GM11168 (cell line): Measurements from ENCODE around the gene C11orf98.
"Not testable (repeated sequence)": the region's sequence is repeated elsewhere in the genome, so short reads cannot be mapped to it uniquely, and the experiment has no call there.

Experiments used
- in situ Hi-C: fragments of 300-500 bp; cut with MboI; formaldehyde crosslinking; loops from one replicate; pipeline ENCODE4 v1.12.0; 2022; ENCODE audit warnings: low sequenced_read_pairs; ENCODE audit not compliant: unreplicated experiment

The C11orf98 gene

GRCh38 chr11:62665075-62665598 lies at the start of gene C11orf98, which contains the start of gene CSKMT:
Gene C11orf98, minus strand, starts transcription at chr11:62665210. Its CDS starts 41 bp downstream, at chr11:62665169.
Gene CSKMT, plus strand, starts transcription at chr11:62665312. Its CDS starts 568 bp downstream, at chr11:62665880.
- in situ Hi-C loops, result no loop called here

GRCh38 chr11:62713343-62713742 lies 48.3 kb upstream of the C11orf98 start:
- in situ Hi-C loops, result no loop called here

- in situ Hi-C loops, result no loop called here
These were observed 47.9 kb upstream of the C11orf98 start for GRCh38 chr11:62712861-62713260.

DNA sequence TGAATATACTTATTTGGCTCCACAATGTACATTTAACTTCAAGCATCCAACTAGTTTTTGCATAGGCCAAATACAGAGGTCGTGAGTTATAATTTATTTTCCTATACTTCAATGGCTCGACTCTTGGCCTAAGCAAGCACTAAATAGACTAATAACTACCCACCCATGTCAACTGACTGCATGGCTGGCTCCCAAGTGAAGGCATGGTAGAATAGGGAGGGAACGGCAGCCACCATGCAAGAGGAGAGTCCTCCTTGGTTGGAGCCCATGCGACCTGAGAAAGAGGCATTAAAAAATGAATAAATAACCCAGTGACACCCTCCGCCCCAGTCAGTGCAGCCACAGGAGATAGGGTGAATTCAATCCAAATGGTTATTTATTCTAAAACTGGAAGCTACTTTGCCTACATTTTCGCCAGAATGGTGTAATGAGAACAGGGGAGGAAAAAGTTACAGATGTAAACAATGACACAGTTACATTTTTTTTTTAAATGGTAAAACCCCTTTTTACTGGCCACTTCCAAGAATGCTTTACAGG lies 47.3 kb upstream of the C11orf98 start:
- in situ Hi-C loops, result no loop called here

GRCh38 chr11:62710001-62710345 lies 45.0 kb upstream of the C11orf98 start:
- in situ Hi-C loops, result no loop called here

- in situ Hi-C loops, result no loop called here
These were observed 44.4 kb upstream of the C11orf98 start for GRCh38 chr11:62709247-62710000.

DNA sequence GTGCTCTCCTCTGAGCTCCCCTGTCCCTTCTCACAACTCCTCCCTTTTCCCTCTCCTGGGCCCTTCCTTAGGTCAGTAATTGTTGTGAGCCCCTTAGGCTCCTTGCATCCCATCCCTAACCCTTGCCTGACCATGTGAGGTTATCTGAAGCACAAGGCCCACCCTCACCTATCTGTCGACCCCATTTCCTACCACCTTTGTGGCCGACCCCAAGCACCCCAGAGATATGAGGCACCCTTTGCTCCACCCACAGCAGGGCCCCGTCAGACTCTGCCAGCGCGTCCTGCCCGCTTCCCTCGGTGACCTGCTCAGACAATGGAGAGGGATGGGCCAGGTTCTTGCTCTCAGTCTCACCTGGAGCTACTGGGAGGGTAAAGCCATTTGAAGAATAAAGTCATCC lies 43.8 kb upstream of the C11orf98 start:
- in situ Hi-C loops, result no loop called here

DNA sequence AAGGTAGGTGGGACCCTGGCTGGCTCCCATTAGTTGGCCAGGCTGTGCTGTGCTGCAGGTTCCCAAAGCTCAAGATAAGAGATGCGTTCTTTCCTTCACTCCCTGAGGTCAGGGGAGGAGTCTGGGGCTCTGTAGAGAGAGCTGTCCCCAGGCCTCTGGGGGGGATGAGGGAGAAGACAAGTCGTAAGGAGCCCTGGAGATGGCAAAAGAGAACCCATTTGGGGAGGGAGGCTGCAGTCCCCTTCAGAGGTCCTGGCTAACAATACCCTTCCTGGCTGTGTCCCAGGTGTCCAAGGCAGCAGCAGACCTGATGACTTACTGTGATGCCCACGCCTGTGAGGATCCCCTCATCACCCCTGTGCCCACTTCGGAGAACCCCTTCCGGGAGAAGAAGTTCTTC lies 43.4 kb upstream of the C11orf98 start:
- in situ Hi-C loops, result no loop called here

DNA sequence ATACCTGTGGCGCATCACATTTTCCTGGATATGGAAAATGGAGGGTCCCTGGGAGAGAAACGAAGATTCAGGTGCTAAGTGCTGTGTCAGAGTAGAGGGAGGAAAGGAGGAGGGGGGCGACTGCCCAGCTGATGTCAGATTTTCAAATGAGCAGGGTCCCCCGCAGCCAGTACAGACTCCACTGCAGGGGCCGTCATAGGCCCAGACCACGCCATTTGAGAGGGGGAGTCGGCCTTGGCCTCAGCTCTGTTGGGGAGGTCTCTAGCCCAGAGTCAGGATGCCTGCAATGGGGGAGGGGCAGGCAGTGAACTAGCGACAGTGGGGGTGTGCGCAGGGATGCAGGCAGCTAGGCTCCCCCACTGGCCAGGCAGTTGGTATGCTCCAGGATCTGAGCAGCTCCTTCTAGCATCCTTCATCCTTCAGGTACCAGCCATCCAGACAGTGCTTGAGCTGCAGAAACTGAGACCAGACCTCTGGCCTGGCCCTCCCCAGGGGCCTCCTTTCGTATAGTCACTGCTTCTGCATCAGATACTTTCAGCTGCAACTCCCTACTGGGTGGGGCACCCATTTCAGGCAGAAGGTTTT lies 42.4 kb upstream of the C11orf98 start, which contains the start of the genes BSCL2 and GNG3:
TSS of gene BSCL2 (minus strand) at position 148 of the 585 bp plus-strand sequence. CDS start 229 bp downstream, outside the sequence.
TSS of gene GNG3 (plus strand) at position 400 of the 585 bp plus-strand sequence. CDS start 620 bp downstream, outside the sequence.
- in situ Hi-C loops, result no loop called here

DNA sequence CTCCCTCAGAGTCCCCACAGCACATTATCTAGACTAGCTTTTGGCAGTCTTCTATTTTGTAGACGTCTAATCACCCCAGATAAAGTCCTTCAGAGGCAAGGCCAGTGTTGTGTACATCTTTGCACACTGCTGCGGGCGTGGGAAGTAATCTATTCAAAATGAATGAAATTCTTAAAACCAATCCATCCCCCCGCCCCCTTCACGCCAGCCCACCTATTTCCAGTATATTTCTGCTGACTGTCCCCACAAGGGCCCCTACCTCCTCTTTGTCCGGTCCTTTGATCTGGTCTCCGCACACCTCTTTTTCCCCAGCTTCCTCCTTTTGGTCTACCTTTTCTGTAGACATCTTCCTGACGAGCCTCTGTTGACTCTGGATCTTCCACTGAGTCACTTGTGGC lies 41.8 kb upstream of the C11orf98 start:
- in situ Hi-C loops, result no loop called here

DNA sequence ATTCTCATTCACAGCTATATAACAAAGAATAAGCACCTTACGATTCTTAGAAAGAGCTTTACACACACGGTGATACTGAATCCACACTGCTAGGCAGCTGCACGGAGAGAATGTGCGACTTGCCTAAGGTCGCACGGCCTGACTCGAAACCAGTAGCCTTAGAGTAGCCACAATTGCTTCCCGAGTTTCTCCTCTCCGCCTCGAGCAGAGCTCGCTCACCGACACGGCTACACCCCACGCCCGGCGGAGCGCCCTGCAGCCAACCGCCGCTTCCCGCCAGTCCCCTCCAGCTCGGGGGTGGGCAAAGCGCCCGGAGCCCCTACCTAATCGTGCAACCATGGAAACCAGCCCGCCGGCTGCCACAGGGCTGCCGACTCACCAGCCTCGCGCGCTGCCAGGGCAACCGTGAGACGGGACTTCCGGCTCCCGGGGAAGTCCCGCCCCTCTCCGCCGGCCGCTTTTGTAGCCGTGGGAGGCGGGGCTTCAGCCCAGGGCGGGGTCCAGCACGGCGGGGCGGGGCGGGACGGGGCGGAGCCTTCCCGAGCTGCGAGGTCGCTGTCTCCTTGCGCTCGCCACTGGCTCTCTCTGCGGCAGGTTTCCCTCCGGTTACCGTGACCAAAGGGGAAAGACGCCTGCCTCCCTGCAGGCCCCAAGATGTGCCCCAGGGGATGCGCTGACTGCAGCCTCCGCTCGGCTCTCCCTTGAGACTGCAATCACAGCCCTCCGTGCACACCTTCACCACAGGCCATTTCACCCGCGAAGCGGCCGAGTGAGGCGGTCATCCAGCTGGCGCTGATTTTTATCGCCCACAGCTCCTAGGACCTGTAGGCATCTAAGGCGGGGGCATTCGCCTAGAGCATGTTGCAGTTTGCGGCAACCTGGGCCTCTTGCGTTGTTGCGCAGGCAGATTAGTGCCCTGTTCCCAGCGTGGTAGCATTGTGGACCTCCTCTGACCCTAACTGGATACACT lies 41.2 kb upstream of the C11orf98 start:
- in situ Hi-C loops, result no loop called here

GRCh38 chr11:62705413-62705812 lies 40.4 kb upstream of the C11orf98 start:
- in situ Hi-C loops, result no loop called here

- in situ Hi-C loops, result not testable (repeated sequence)
These were observed 38.9 kb upstream of the C11orf98 start for GRCh38 chr11:62703921-62704320.

GRCh38 chr11:62702246-62702645 lies 37.2 kb upstream of the C11orf98 start:
- in situ Hi-C loops, result no loop called here

DNA sequence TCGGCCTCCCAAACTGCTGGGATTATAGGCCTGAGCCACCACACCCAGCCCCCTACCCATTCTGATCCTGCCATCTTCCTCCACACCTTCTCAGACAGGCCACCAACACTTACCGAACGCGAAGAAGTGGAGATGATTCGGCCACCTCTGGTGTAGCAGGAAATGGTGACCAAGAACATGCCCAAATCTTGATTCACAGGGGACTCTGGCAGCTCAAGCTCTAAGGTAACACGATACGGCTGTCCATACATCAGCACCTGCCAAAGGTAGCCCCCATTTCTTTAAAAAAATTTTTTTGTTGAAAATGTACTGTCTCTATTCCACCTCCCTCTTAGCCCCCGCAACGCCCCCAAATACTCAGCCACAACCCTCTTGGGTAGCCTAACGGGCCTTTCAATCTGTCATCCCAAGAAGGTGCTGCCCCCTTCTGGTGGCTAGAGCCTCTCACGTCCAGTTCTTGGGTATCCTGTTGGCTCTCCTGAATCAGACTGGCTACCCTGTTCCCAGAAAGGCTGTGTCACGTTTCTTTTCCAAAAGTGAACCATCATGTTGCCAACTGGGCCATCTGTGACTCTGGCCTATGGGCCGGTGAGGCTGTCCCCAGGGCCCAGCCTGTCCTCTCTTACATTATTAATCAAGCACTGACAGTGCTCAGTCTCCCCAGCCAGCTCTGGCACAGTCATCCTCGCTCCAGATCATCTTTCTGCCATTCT lies 29.6 kb upstream of the C11orf98 start:
- in situ Hi-C loops, result no loop called here

DNA sequence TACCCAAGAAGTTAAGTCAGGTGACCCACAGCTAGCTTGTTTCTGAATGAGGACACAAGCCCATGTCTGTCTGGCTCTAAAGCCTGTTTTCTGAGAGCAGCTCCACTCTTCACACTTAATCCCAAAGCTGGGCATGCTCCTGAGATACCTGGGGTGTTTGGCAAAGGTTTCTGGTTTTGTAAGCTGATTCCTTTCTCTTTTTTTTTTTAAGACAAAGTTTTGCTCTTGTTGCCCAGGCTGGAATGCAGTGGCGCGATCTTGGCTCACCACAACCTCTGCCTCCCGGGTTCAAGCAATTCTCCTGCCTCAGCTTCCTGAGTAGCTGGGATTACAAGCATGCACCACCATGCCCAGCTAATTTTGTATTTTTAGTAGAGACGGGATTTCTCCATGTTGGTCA lies 28.6 kb upstream of the C11orf98 start:
- in situ Hi-C loops, result not testable (repeated sequence)

- in situ Hi-C loops, result no loop called here
These were observed 24.6 kb upstream of the C11orf98 start, which contains the start of gene LRRN4CL for GRCh38 chr11:62689421-62690183. Gene LRRN4CL, minus strand, starts transcription at chr11:62689530. Its CDS starts 1,022 bp downstream, at chr11:62688508.

DNA sequence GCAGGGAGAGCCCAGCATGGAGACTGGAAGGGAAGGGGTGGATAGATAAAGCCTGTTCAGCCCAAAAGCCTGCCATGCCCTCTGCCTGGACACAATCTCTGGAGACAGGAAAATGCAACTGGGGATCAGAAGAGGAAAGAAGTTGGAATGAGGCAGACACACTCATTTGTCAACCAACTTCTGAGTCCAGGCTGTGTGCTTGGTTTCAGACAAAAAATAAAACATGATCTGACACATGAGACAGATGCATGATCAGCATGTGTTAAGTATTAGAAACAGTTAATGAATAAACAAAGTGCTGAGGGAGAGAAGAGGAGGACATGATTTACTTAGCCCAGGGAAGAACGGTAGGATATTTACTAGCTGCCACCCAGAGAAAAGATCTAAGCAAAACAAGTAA lies 23.5 kb upstream of the C11orf98 start:
- in situ Hi-C loops, result no loop called here
